Smooth muscle cell (in vitro differentiated cells): Measurements from ENCODE around the gene EFCAB6. TPM values are rescaled to one million over a fixed set of nuclear protein-coding genes. Genes with fewer than 3 reads are reported as not detected.

Experiments used
- DNase-seq: peaks from one replicate; lab custom pipeline; 2025; ENCODE audit not compliant: unreplicated experiment; lab: John Stamatoyannopoulos, UW
- H2AFZ ChIP-seq: fragments of 200-600 bp; sonication (generic); 2 replicates; pipeline ENCODE4 v1.6.0; 2016; ENCODE audit warnings: antibody characterized with exemption, low read depth, mild to moderate bottlenecking
- H3F3A ChIP-seq: fragments of 200-600 bp; sonication (generic); 2 replicates; pipeline ENCODE4 v1.6.0; 2017; ENCODE audit warnings: antibody characterized with exemption, low read depth
- H3K27ac ChIP-seq: fragments of 200-600 bp; sonication (generic); 2 replicates; pipeline ENCODE4 v1.5.1; 2016; ENCODE audit warnings: low read depth, mild to moderate bottlenecking
- H3K27me3 ChIP-seq: fragments of 200-600 bp; sonication (generic); 2 replicates; pipeline ENCODE4 v1.6.1; 2016; ENCODE audit warnings: low read depth, mild to moderate bottlenecking
- H3K36me3 ChIP-seq: fragments of 200-600 bp; sonication (generic); 2 replicates; pipeline ENCODE4 v1.5.1; 2016; ENCODE audit warnings: low read depth
- H3K4me1 ChIP-seq: fragments of 200-600 bp; sonication (generic); 2 replicates; pipeline ENCODE4 v1.5.1; 2016; ENCODE audit warnings: low read depth
- H3K4me2 ChIP-seq: fragments of 200-600 bp; sonication (generic); 2 replicates; pipeline ENCODE4 v1.6.0; 2016; ENCODE audit warnings: mild to moderate bottlenecking
- H3K4me3 ChIP-seq: fragments of 200-600 bp; sonication (generic); 2 replicates; pipeline ENCODE4 v1.5.1; 2016; ENCODE audit warnings: mild to moderate bottlenecking
- H3K79me2 ChIP-seq: fragments of 200-600 bp; sonication (generic); 2 replicates; pipeline ENCODE4 v1.6.0; 2016; ENCODE audit warnings: low read depth, mild to moderate bottlenecking
- H3K9ac ChIP-seq: fragments of 200-600 bp; sonication (generic); 2 replicates; pipeline ENCODE4 v1.6.0; 2016; ENCODE audit warnings: low read depth
- H3K9me3 ChIP-seq: fragments of 200-600 bp; sonication (generic); replicated peaks from 2 replicates; pipeline ENCODE4 v1.5.1; 2016; ENCODE audit warnings: low read depth
- H4K20me1 ChIP-seq: fragments of 200-600 bp; sonication (generic); 2 replicates; pipeline ENCODE4 v1.6.0; 2016; ENCODE audit warnings: low read depth
- WGBS: methylation state at CpG from one replicate; pipeline ENCODE4 v1.1.7; 2016; ENCODE audit warnings: low lambda C conversion rate; 5-methylcytosine and 5-hydroxymethylcytosine counted together
- polyA plus RNA-seq: library from polyadenylated mRNA; unstranded; fragments of >200 nt; fragmentation: Nextera tagmentation; extraction: Ambion mirVana; gene quantifications from 2 replicates; pipeline ENCODE4 v1.2.1, GENCODE V29; 2016
- total RNA-seq: library from RNA; depleted of rRNA; stranded (reverse); fragments of >200 nt; gene quantifications from 2 replicates; pipeline ENCODE4 v1.2.3, GENCODE V29; 2014
- TF ChIP-seq, protein P1 (sequence below): fragments of 200-600 bp; sonication (generic); IDR thresholded peaks from 2 replicates; pipeline ENCODE4 v1.5.1; 2017; ENCODE audit warnings: borderline replicate concordance, mild to moderate bottlenecking, antibody characterized with exemption; ENCODE audit not compliant: insufficient read depth, poor library complexity, severe bottlenecking

EFCAB6 gene
- total and polyA plus RNA-seq, 2 experiments from 2014 or later: 0.80 to 2.9 TPM

DNA sequence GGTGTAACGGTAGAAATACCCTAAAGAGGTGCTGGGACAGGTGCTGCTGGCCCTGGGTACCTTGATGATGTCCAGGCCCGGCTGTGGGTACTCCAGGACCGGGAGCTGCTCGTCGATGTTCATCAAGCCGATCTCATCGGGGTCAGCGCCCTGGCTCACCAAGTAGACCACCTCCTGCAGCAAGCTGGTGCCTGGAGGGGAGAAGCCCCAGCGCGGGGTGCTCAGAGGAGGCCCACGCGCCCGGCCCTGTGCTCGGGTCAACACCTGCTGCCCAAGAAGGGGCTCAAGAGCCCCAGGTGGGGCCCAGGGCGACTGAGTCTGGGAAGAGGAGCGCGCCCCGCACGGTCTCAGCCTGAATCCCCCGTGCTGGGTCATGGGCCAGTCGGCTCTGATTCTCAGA lies 29.6 kb upstream of the EFCAB6 start:
- no peaks in the 10 kb centered on the region for H3K27me3 ChIP-seq
- 98% methylated on average over 21 of the region's 21 CpGs for WGBS
- no peak overlapping the region for H3K4me2 ChIP-seq
- no peak overlapping the region for H3K4me3 ChIP-seq
- H3K9me3 ChIP-seq: no peaks in the 10 kb centered on the region
- H3K9ac ChIP-seq: no peak overlapping the region
- no peaks in the 10 kb centered on the region for H3K4me1 ChIP-seq
- no peaks in the 10 kb centered on the region for H3K79me2 ChIP-seq
- TF ChIP-seq, protein P1, sequence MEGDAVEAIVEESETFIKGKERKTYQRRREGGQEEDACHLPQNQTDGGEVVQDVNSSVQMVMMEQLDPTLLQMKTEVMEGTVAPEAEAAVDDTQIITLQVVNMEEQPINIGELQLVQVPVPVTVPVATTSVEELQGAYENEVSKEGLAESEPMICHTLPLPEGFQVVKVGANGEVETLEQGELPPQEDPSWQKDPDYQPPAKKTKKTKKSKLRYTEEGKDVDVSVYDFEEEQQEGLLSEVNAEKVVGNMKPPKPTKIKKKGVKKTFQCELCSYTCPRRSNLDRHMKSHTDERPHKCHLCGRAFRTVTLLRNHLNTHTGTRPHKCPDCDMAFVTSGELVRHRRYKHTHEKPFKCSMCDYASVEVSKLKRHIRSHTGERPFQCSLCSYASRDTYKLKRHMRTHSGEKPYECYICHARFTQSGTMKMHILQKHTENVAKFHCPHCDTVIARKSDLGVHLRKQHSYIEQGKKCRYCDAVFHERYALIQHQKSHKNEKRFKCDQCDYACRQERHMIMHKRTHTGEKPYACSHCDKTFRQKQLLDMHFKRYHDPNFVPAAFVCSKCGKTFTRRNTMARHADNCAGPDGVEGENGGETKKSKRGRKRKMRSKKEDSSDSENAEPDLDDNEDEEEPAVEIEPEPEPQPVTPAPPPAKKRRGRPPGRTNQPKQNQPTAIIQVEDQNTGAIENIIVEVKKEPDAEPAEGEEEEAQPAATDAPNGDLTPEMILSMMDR: no peak
- peaks cover 47% of the 10 kb centered on the region for H4K20me1 ChIP-seq
- no peaks in the 10 kb centered on the region for H3F3A ChIP-seq
- no peak overlapping the region for H2AFZ ChIP-seq
- no peaks in the 10 kb centered on the region for H3K36me3 ChIP-seq
- no peak overlapping the region for H3K27ac ChIP-seq
- no peak for DNase-seq

DNA sequence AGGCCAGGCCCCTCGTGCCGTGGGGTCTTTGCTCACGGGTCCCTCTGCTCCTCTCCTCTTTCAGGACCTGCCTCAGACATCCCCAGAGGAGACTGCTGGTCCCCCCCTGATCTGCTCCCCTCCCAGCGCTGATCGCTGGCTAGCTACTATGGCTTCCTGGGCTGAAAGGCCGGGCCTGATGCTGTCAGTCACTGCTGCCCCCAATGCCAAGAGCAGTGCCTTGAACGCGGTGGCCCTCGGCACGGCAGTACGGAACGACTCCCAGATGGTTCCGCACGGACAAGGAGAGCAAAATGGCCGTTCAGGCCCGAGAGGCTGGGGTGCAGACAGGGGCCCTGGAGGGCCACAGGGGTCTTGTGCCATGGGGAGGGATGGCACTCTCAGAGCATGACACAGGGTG lies 28.7 kb upstream of the EFCAB6 start:
- Histone ChIP-seq H3K27ac (no peak overlapping the region), H3K27me3 (no peaks in the 10 kb centered on the region), H4K20me1 (peaks cover 38% of the 10 kb centered on the region), H3K36me3 (no peaks in the 10 kb centered on the region), H3K79me2 (no peaks in the 10 kb centered on the region), H3K9ac (no peak overlapping the region), H3K4me3 (no peak overlapping the region), H3K4me2 (no peak overlapping the region), H2AFZ (no peak overlapping the region), H3F3A (no peaks in the 10 kb centered on the region), H3K9me3 (no peaks in the 10 kb centered on the region), H3K4me1 (no peaks in the 10 kb centered on the region)
- TF ChIP-seq, protein P1: no peak
- WGBS: 93% methylated on average over 16 of the region's 16 CpGs
- no peak for DNase-seq

DNA sequence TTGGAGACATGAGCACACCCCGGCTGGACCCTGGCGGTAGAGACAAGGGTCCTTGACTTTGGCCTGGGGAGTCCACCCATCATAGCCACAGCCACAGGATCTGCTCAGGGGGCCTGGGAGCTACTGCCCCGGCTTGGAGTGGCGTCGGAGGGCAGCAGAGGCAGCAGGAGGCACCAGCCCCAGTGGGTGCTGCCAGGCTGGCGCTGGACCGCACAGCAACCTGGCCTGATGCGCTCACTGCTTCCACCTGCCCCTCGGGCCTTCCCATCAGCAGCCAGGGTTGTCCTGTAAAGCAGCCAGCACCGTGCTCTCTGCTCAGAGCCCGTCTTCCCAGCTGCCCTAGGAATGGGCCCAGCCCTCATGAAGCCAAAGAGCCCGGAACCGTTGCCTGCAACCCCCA lies 28.3 kb upstream of the EFCAB6 start:
- Histone ChIP-seq H3K27ac (no peak overlapping the region), H3K4me3 (no peak overlapping the region), H3K27me3 (no peaks in the 10 kb centered on the region), H3K79me2 (no peaks in the 10 kb centered on the region), H3F3A (no peaks in the 10 kb centered on the region), H3K4me2 (no peak overlapping the region), H3K9me3 (no peaks in the 10 kb centered on the region), H3K36me3 (no peaks in the 10 kb centered on the region), H3K4me1 (no peaks in the 10 kb centered on the region), H2AFZ (no peak overlapping the region), H3K9ac (no peak overlapping the region), H4K20me1 (peaks cover 34% of the 10 kb centered on the region)
- no peak for DNase-seq
- WGBS: 93% methylated on average over 13 of the region's 13 CpGs
- TF ChIP-seq, protein P1: no peak

DNA sequence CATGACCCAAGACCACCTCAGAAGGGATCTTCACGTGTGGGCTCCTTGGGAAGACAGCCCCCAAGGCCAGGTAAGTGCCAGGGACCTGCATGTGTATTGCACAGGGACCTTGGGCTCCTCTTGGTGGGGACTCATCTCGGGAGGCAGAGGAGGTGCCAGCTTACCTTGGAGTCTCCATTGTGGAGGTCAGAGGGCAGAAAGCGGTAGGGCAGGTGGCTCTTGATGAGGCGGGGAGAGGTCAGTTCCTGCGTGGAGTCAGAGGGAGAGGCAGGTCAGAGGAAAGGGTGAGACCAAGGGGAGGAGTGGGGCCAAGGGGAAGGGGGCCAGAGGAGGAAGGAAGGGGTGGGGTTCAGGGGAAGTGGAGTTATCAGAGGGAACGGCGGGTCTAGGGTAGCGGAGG lies 27.7 kb upstream of the EFCAB6 start:
- Histone ChIP-seq H3K36me3 (no peaks in the 10 kb centered on the region), H3K79me2 (no peaks in the 10 kb centered on the region), H3K9ac (no peak overlapping the region), H3K4me3 (no peak overlapping the region), H4K20me1 (peaks cover 27% of the 10 kb centered on the region), H3K27ac (no peak overlapping the region), H3K4me1 (no peaks in the 10 kb centered on the region), H3F3A (no peaks in the 10 kb centered on the region), H3K27me3 (no peaks in the 10 kb centered on the region), H3K4me2 (no peak overlapping the region), H3K9me3 (no peaks in the 10 kb centered on the region), H2AFZ (no peak overlapping the region)
- TF ChIP-seq, protein P1: no peak
- WGBS: 83% methylated on average over 5 of the region's 8 CpGs
- DNase-seq: no peak
